ENCODE measurements around the gene PALLD. TPM values are rescaled to one million over a fixed set of nuclear protein-coding genes. Genes with fewer than 3 reads are reported as not detected.

PALLD gene
- total RNA-seq, 1 donor from 2014 or later = 45.6 TPM

DNA sequence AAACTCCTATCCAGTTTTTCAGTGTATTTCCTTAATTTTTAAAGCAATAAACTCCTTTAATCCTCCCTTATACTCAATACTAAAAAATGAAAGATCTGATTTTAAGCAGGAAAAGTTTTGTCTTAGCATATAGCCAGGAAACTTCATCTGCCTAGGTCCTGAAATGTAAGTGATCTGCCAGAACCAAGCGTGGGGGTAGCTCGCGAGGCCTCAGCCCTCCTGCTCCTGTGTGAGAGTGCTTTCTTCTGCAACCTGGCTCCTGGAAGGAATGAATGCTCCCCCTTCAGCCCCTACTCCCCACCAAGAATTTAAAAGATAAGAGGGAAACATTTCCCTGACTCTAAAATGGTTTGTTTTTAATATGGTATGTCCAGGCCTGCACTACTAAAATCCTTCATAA, 353.1 kb downstream of the PALLD start:
- no peak for DNase-seq (ENCODE audit: low read depth)
- TF ChIP-seq, protein P1, sequence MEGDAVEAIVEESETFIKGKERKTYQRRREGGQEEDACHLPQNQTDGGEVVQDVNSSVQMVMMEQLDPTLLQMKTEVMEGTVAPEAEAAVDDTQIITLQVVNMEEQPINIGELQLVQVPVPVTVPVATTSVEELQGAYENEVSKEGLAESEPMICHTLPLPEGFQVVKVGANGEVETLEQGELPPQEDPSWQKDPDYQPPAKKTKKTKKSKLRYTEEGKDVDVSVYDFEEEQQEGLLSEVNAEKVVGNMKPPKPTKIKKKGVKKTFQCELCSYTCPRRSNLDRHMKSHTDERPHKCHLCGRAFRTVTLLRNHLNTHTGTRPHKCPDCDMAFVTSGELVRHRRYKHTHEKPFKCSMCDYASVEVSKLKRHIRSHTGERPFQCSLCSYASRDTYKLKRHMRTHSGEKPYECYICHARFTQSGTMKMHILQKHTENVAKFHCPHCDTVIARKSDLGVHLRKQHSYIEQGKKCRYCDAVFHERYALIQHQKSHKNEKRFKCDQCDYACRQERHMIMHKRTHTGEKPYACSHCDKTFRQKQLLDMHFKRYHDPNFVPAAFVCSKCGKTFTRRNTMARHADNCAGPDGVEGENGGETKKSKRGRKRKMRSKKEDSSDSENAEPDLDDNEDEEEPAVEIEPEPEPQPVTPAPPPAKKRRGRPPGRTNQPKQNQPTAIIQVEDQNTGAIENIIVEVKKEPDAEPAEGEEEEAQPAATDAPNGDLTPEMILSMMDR (conservative IDR thresholded peaks at IDR 0.05; ENCODE audit: low read depth, low read length) = no peak
- H3K4me3 ChIP-seq (ENCODE audit: low read depth, low read length) = no peak overlapping the region

DNA sequence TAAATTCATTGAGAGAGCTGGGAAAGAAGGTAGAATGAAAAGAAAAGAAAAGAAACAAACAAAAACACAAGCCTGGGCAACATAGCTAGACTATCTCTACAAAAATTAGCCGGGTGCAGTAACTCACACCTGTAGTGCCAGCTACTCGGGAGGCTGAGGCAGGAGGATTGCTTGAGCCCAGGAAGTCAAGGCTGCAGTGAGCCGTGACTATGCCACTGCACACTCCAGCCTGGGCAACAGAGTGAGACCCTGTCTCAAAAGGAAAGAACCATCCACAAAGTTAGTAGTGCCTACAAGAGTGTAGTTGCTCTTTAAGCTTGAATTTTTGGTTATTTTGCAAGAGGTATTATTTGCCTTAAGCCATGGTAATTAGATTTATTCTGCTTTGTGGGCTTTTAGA, 355.5 kb downstream of the PALLD start:
- TF ChIP-seq, protein P1 (conservative IDR thresholded peaks at IDR 0.05; ENCODE audit: low read depth, low read length) = no peak
- no peak for DNase-seq (ENCODE audit: low read depth)
- no peak overlapping the region for H3K4me3 ChIP-seq (ENCODE audit: low read depth, low read length)

DNA sequence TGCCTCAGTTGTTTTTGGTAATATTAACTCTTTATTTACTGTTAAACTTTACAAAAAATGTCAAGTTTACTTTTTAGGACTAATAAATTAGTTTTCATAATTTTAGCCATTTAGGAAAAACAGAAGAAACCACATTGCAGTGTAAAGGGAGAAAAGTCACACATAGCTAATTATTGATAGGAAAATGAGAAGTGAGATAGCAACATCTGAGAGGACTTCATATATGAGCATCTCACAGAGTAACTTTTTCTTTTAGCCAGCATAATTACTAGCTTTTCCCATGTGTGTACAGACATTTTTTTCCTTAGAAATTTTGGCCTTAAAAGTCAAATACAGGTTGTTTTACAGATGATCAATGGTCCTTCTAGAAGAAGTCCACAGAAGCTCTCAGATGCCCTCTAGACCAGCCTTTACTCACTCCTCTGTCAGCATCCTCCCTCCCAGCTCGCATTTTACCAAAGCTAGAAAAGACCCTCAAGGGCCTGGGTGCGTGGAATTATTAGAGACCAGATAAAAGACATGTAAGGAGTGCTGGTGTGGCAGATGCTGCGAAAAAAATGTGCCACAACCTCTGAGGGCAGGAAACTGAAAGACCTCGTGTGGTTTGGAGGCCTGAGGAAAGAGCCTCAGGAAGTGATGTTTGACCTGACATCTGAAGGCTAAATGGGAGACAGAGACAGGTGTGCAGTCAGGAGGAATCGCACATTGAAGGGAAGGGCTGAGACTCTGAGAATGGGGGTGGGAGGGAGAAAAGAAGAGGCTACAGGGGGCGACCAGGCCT, 356.3 kb downstream of the PALLD start:
- no peak for DNase-seq (ENCODE audit: low read depth)
- TF ChIP-seq, protein P1 (conservative IDR thresholded peaks at IDR 0.05; ENCODE audit: low read depth, low read length) = no peak
- H3K4me3 ChIP-seq (ENCODE audit: low read depth, low read length) = no peak overlapping the region

DNA sequence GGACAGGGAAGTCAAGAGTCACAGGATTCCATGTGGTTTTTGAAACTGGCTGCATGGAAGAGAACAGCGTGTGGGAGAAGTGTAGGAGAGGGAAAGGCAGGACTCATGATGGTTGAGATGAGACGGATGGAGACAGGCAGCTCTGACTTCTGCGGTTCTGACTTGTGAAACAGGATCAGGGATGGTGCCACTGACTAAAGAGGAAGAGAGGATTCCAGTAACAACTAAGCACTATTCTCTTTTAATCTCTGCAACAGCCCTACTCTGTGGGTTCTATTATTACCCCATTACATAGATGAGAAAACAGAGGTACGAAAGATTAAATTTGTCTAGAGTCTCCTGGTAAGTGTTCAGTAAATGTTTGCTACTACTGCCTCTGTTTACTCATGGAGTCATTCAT, 356.9 kb downstream of the PALLD start:
- TF ChIP-seq, protein P1 (conservative IDR thresholded peaks at IDR 0.05; ENCODE audit: low read depth, low read length) = no peak
- H3K4me3 ChIP-seq (ENCODE audit: low read depth, low read length) = no peak overlapping the region
- DNase-seq (ENCODE audit: low read depth) = no peak

DNA sequence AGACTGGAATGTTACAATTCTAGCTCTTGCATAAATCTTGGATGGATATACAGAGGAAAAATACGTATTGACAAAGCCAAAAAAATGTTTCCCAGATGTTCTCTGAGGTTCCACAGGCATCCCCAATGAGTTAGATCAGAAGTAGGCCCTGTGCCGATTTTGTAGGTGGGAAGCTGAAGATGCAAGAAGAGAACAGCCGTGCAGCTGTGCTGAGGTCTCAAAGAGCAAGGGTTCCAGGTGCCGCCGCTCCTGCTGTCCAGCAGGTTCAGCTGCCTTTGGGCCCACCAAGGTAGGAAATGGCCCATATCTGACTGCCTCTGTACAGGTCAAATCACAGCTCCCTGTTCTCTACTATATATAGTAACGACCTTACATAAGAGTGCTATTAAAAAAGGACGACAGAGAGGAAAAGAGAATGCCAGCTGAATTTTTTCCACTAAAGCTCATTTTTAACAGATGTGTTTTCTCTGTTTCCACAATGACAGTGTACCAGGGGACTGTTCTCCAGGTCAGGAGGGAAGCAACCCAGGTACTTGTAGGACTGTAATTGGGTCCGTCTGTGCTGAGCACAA, 357.6 kb downstream of the PALLD start:
- DNase-seq (ENCODE audit: low read depth) = no peak
- TF ChIP-seq, protein P1 (conservative IDR thresholded peaks at IDR 0.05; ENCODE audit: low read depth, low read length) = no peak
- H3K4me3 ChIP-seq (ENCODE audit: low read depth, low read length) = no peak overlapping the region

GRCh38 chr4:168856312-168856711, 359.5 kb downstream of the PALLD start:
- TF ChIP-seq, protein P1 (conservative IDR thresholded peaks at IDR 0.05; ENCODE audit: low read depth, low read length) = no peak
- DNase-seq (ENCODE audit: low read depth) = no peak
- no peak overlapping the region for H3K4me3 ChIP-seq (ENCODE audit: low read depth, low read length)

DNA sequence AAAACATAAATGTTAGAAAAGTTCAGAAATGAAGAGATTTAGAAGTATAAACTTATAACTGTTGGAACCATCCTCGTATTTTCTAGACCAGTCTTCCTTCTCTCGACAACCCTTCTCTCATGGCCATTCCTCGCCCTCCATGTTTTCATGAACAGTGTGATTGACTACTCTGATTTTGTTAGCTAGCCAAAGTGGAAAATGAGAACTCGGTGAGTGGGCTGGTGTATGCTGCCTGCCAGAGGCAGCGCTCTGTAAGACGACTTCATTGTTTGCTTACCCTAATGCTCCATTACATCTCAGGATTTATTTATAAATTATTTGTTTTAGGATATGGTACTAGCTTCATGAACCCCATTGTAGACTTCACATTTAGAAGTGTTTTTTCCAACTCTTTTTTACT, 360.2 kb downstream of the PALLD start:
- DNase-seq (ENCODE audit: low read depth) = no peak
- H3K4me3 ChIP-seq (ENCODE audit: low read depth, low read length) = no peak overlapping the region
- TF ChIP-seq, protein P1 (conservative IDR thresholded peaks at IDR 0.05; ENCODE audit: low read depth, low read length) = no peak

All from epithelial cell of proximal tubule (primary cell).